Lung (tissue), 12 donors: ENCODE measurements around the gene GOLGA6C. TPM values are rescaled to one million over a fixed set of nuclear protein-coding genes. Genes with fewer than 3 reads are reported as not detected.
"Not testable (repeated sequence)": the region's sequence is repeated elsewhere in the genome, so short reads cannot be mapped to it uniquely, and the experiment has no call there.

Source experiments
- ATAC-seq: fragments of 200-7000 bp; cut with Tn5 transposase; one replicate; pipeline ENCODE4 v1.9.1; 2020; ENCODE audit warnings: moderate number of reproducible peaks; ENCODE audit not compliant: insufficient read depth, low FRiP score
- DNase-seq, 3 donors: peaks; one replicate each; pipeline ENCODE4 v3.0.0-alpha.2; 2013 to 2017
- H3K27ac ChIP-seq, 2 donors: one replicate each; pipeline ENCODE4 v1.5.1; 2013; ENCODE audit warnings: mild to moderate bottlenecking in 2 of 2, moderate library complexity in 2 of 2, control low read depth in 1 of 2, inconsistent platforms in 1 of 2, low read depth in 1 of 2, low read length in 1 of 2
- H3K27me3 ChIP-seq, 3 donors: one replicate each; pipeline ENCODE4 v1.5.1; 2013; ENCODE audit warnings: low read length in 2 of 3; ENCODE audit not compliant: control insufficient read depth in 3 of 3, insufficient read depth in 3 of 3
- H3K36me3 ChIP-seq, 4 donors: one replicate each; pipeline ENCODE4 v1.5.1; 2013; ENCODE audit warnings: low read length in 4 of 4, mild to moderate bottlenecking in 1 of 4, moderate library complexity in 1 of 4; ENCODE audit not compliant: control insufficient read depth in 4 of 4, insufficient read depth in 4 of 4
- H3K4me1 ChIP-seq, 5 donors: one replicate each; pipeline ENCODE4 v1.5.1; 2013; ENCODE audit warnings: low read length in 5 of 5, mild to moderate bottlenecking in 2 of 5, moderate library complexity in 1 of 5; ENCODE audit not compliant: control insufficient read depth in 5 of 5, insufficient read depth in 5 of 5
- H3K4me3 ChIP-seq: one replicate; pipeline ENCODE4 v1.5.1; 2013; ENCODE audit warnings: mild to moderate bottlenecking, control low read depth, moderate library complexity
- H3K9ac ChIP-seq, 2 donors: one replicate each; pipeline ENCODE4 v1.5.1; 2013; ENCODE audit warnings: low read length in 2 of 2, control low read depth in 1 of 2; ENCODE audit not compliant: insufficient read depth in 1 of 2
- H3K9me3 ChIP-seq, 4 donors: one replicate each; pipeline ENCODE4 v1.5.1; 2013; ENCODE audit warnings: low read length in 3 of 4, mild to moderate bottlenecking in 1 of 4, moderate library complexity in 1 of 4; ENCODE audit not compliant: control insufficient read depth in 4 of 4, insufficient read depth in 3 of 4
- CTCF ChIP-seq: IDR thresholded peaks from 2 replicates; pipeline ENCODE4 v1.5.1; 2012; ENCODE audit warnings: mild to moderate bottlenecking; ENCODE audit errors: control extremely low read depth, extremely low read depth
- WGBS, 2 donors: extraction: QIAGEN DNeasy Blood & Tissue Kit; methylation state at CpG; one replicate each; pipeline ENCODE4 v1.1.7; 2013; 5-methylcytosine and 5-hydroxymethylcytosine counted together
- polyA plus RNA-seq, 2 donors: library from polyadenylated mRNA; stranded (reverse); fragments of 200-250 nt; gene quantifications; one replicate each; pipeline ENCODE4 v1.2.1, GENCODE V29; 2013
- total RNA-seq, 2 donors: library from RNA; depleted of rRNA in 1 of 2; stranded (reverse); fragments of >200 nt in 1 of 2; gene quantifications; one replicate each; pipeline ENCODE4 v1.2.1, GENCODE V29; 2014 to 2021
- donor health status: control.
- donor health status: control.
- donor health status: Bipolar disorder and iron deficiency.
- donor health status: healthy.
- donor health status: DM: yes; HTN: yes; CAD: no.

The GOLGA6C gene
- total and polyA plus RNA-seq, 4 donors: 0.01 TPM; not detected in 3

GRCh38 chr15:75215107-75216004 is 42.8 kb upstream of the GOLGA6C start:
- WGBS, 2 donors: 88 to 92% methylated on average over 5 of the region's 5 CpGs
- no peak overlapping the region for H3K27ac ChIP-seq
- no peak overlapping the region for H3K4me3 ChIP-seq

GRCh38 chr15:75217012-75217411 is 41.1 kb upstream of the GOLGA6C start:
- Histone ChIP-seq H3K27ac (no peak overlapping the region), H3K36me3 (peaks cover 0 to 23% (median 3%) of the 10 kb centered on the region in 4 donors), H3K4me3 (no peak overlapping the region), H3K9ac (no peak overlapping the region), H3K27me3 (no peaks in the 10 kb centered on the region), H3K9me3 (no peaks in the 10 kb centered on the region), H3K4me1 (peaks cover 0 to 1% (median 0%) of the 10 kb centered on the region in 5 donors)
- no peak for DNase-seq
- TF ChIP-seq CTCF: no peak
- WGBS, 2 donors: 91 to 93% methylated on average over 5 to 6 of the region's 6 CpGs
- no peak for ATAC-seq

More at GRCh38 chr15:75215107-75216004, 42.8 kb upstream of the GOLGA6C start:
- Histone ChIP-seq H3K36me3 (peaks cover 4 to 39% (median 9%) of the 10 kb centered on the region in 4 donors), H3K9ac (no peak overlapping the region), H3K9me3 (no peaks in the 10 kb centered on the region), H3K4me1 (peaks cover 0 to 6% (median 0%) of the 10 kb centered on the region in 5 donors), H3K27me3 (no peaks in the 10 kb centered on the region)
- no peak for TF ChIP-seq CTCF
- DNase-seq: no peak
- ATAC-seq: no peak

GRCh38 chr15:75217574-75217973 is 40.6 kb upstream of the GOLGA6C start:
- H3K27ac ChIP-seq, H3K27me3 ChIP-seq, DNase-seq, ATAC-seq, H3K9ac ChIP-seq, H3K9me3 ChIP-seq, H3K4me1 ChIP-seq, H3K4me3 ChIP-seq: not testable (repeated sequence)
- 88 to 89% methylated on average over 3 of the region's 3 CpGs for WGBS, 2 donors
- H3K36me3 ChIP-seq: peaks cover 0 to 18% (median 0%) of the 10 kb centered on the region in 4 donors

- H3K27ac ChIP-seq, H3K27me3 ChIP-seq, H3K9me3 ChIP-seq, H3K36me3 ChIP-seq, H3K4me1 ChIP-seq, H3K4me3 ChIP-seq, H3K9ac ChIP-seq, DNase-seq, ATAC-seq: not testable (repeated sequence)
- 79 to 81% methylated on average over 4 of the region's 4 CpGs for WGBS, 2 donors
These were observed 38.6 kb upstream of the GOLGA6C start for GRCh38 chr15:75219507-75219929.
